ENCODE measurements around the gene PBX2. TPM values are rescaled to one million over a fixed set of nuclear protein-coding genes. Genes with fewer than 3 reads are reported as not detected.

Gene PBX2
- total RNA-seq, 1 experiment from 2014 or later, result 51.7 TPM

DNA sequence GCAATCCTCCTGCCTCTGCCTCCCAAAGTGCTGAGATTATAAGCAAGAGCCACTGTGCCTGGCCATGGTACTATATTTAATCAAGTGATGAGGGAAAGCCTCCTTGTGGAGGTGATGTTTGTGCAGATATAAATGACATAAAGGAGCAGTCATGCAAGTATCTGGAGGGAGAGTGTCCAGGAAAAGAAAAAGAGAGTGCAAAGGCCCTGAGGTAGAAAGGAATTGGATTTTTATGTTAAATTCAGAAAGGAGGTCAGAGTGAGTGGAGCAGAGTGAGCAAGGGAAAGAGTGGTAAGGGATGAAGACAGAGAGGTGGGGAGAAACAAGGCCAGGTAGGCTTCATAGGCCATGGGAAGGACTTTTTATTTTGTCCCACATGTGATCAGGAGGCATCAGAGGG is 52.5 kb downstream of the PBX2 start:
- Histone ChIP-seq H3K27ac (ENCODE audit: low read length) (no peak overlapping the region), H4K20me1 (ENCODE audit: insufficient read depth, low read depth, low read length) (no peaks in the 10 kb centered on the region), H3K9ac (ENCODE audit: low read length) (no peak overlapping the region), H3K4me1 (ENCODE audit: low read length) (no peaks in the 10 kb centered on the region), H3K27me3 (ENCODE audit: low read length) (no peaks in the 10 kb centered on the region), H3K4me2 (ENCODE audit: low read depth, low read length, poor library complexity, severe bottlenecking) (no peak overlapping the region), H3K79me2 (ENCODE audit: low read length) (no peaks in the 10 kb centered on the region), H3K4me3 (ENCODE audit: low read length) (no peak overlapping the region), H3K9me2 (replicated peaks; ENCODE audit: insufficient read depth, low read length) (no peaks in the 10 kb centered on the region), H3K36me3 (ENCODE audit: insufficient read depth, low read length) (no peaks in the 10 kb centered on the region), H2AFZ (ENCODE audit: low read length) (no peak overlapping the region), H3K9me3 (ENCODE audit: low read length) (no peaks in the 10 kb centered on the region)
- no peak for DNase-seq

Small RNA genes lying within 50 kb of the gene (small RNA-seq; reads per million reads assigned to genes)
- not detected for gene AL662884.1
- not detected for gene MIR6833

Other genes starting within 250 kb of the PBX2 start
- 0.22 TPM in 1 of 2 replicates, not detected in the other for gene CFB, start 244.1 kb downstream of the PBX2 start, total RNA-seq (2014; rRNA removed; shearing (Covaris generic); ENCODE audit: low replicate concordance)
- 56.3 and 146 TPM in 2 replicates for gene NELFE, start 231.2 kb downstream of the PBX2 start, total RNA-seq (2014; rRNA removed; shearing (Covaris generic); ENCODE audit: low replicate concordance)
- 43.7 and 60.0 TPM in 2 replicates for gene SKIC2, start 231.0 kb downstream of the PBX2 start, total RNA-seq (2014; rRNA removed; shearing (Covaris generic); ENCODE audit: low replicate concordance)
- gene DXO, start 218.1 kb downstream of the PBX2 start, total RNA-seq (2014; rRNA removed; shearing (Covaris generic); ENCODE audit: low replicate concordance), result 20.8 and 25.0 TPM in 2 replicates
- 2.9 and 3.8 TPM in 2 replicates for gene C4A, start 208.1 kb downstream of the PBX2 start, total RNA-seq (2014; rRNA removed; shearing (Covaris generic); ENCODE audit: low replicate concordance)
- 1.9 and 6.6 TPM in 2 replicates for gene C4B, start 175.4 kb downstream of the PBX2 start, total RNA-seq (2014; rRNA removed; shearing (Covaris generic); ENCODE audit: low replicate concordance)
- gene CYP21A2, start 151.8 kb downstream of the PBX2 start, total RNA-seq (2014; rRNA removed; shearing (Covaris generic); ENCODE audit: low replicate concordance), result not detected in 2 replicates
- 0.22 and 2.1 TPM in 2 replicates for gene TNXB, start 80.9 kb downstream of the PBX2 start, total RNA-seq (2014; rRNA removed; shearing (Covaris generic); ENCODE audit: low replicate concordance)
- 51.3 and 62.5 TPM in 2 replicates for gene ATF6B, start 62.0 kb downstream of the PBX2 start, total RNA-seq (2014; rRNA removed; shearing (Covaris generic); ENCODE audit: low replicate concordance)
- 7.0 and 12.4 TPM in 2 replicates for gene FKBPL, start 59.9 kb downstream of the PBX2 start, total RNA-seq (2014; rRNA removed; shearing (Covaris generic); ENCODE audit: low replicate concordance)
- gene PRRT1, start 38.3 kb downstream of the PBX2 start, total RNA-seq (2014; rRNA removed; shearing (Covaris generic); ENCODE audit: low replicate concordance), result 0.29 and 0.75 TPM in 2 replicates
- gene PPT2, start 36.1 kb downstream of the PBX2 start, total RNA-seq (2014; rRNA removed; shearing (Covaris generic); ENCODE audit: low replicate concordance), result 14.4 and 27.9 TPM in 2 replicates
- gene EGFL8, start 25.6 kb downstream of the PBX2 start, total RNA-seq (2014; rRNA removed; shearing (Covaris generic); ENCODE audit: low replicate concordance), result 3.7 and 4.9 TPM in 2 replicates
- gene AGPAT1, start 14.1 kb downstream of the PBX2 start, total RNA-seq (2014; rRNA removed; shearing (Covaris generic); ENCODE audit: low replicate concordance), result 54.8 and 74.5 TPM in 2 replicates
- 73.5 and 78.5 TPM in 2 replicates for gene RNF5, start 11.8 kb downstream of the PBX2 start, total RNA-seq (2014; rRNA removed; shearing (Covaris generic); ENCODE audit: low replicate concordance)
- 9.0 and 9.2 TPM in 2 replicates for gene AGER, start 5.9 kb downstream of the PBX2 start, total RNA-seq (2014; rRNA removed; shearing (Covaris generic); ENCODE audit: low replicate concordance)
- 66.5 and 85.9 TPM in 2 replicates for gene GPSM3, start 2.4 kb upstream of the PBX2 start, total RNA-seq (2014; rRNA removed; shearing (Covaris generic); ENCODE audit: low replicate concordance)
- 1.5 and 5.2 TPM in 2 replicates for gene NOTCH4, start 33.9 kb upstream of the PBX2 start, total RNA-seq (2014; rRNA removed; shearing (Covaris generic); ENCODE audit: low replicate concordance)
- gene TSBP1, start 181.7 kb upstream of the PBX2 start, total RNA-seq (2014; rRNA removed; shearing (Covaris generic); ENCODE audit: low replicate concordance), result not detected in 2 replicates
- gene BTNL2, start 217.0 kb upstream of the PBX2 start, total RNA-seq (2014; rRNA removed; shearing (Covaris generic); ENCODE audit: low replicate concordance), result not detected in 2 replicates
- 1,241 and 1,934 TPM in 2 replicates for gene HLA-DRA, start 249.7 kb upstream of the PBX2 start, total RNA-seq (2014; rRNA removed; shearing (Covaris generic); ENCODE audit: low replicate concordance)

All from Karpas-422 (cell line).